Superior temporal gyrus (tissue), 1 donor: ENCODE measurements around the gene COL6A3.
"Not testable (repeated sequence)": the region's sequence is repeated elsewhere in the genome, so short reads cannot be mapped to it uniquely, and the experiment has no call there.

Experiments used
- DNase-seq: peaks from one replicate; pipeline ENCODE4 v3.0.0-alpha.2; 2016; ENCODE audit errors: extremely low spot score

COL6A3 gene

DNA sequence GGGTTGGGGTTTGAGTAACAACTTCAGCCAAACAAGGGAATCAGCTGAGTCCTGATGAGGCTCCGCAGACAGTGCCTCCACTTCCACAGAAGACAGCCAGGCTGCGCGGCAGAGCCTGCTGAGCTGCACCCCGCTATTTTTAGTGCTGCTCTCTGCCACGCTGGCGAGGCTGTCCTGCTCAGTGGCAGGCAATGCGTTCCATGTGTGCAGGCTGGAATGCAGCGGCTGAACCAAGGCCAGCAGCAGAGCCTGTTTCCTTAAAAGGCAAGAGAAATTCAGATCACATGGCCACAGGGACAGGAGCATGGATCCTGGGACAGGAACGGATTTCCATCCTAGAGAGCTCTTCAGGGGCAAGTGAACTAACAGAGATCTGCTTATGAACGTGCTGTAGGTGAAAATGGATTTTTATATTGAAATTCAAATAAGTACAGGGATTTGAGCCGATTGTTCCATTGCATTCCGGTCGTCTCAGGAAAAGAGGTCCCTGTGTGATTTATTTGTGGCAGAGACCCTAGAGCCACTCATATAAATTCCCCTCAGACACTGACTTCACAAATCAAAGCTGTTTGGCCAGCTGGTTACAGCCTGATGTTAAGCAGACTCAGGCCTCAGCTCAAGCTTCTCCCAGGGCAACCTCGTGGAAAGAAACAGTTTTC lies 98.7 kb downstream of the COL6A3 start:
- peak; percentile 69 for DNase-seq

DNA sequence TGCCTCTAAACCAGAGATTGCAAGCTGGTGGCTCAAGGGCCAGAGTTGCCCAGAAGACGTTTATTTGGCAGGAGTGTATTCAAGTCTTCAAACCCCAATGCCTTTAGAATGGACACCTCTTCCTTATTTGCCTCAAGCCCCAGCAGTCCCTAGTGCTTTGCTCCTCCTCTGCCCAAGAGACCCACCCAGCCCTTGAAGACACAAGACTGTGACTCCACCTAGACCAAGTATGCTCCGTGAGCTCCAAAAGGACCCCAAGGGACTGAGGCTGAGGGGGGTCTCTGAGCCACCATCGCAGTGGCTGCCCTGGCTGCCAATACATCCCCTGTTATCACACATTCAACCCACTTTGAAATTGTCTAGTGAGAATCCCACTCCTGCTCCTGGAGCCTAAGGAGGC lies 99.3 kb downstream of the COL6A3 start:
- DNase-seq: no peak

DNA sequence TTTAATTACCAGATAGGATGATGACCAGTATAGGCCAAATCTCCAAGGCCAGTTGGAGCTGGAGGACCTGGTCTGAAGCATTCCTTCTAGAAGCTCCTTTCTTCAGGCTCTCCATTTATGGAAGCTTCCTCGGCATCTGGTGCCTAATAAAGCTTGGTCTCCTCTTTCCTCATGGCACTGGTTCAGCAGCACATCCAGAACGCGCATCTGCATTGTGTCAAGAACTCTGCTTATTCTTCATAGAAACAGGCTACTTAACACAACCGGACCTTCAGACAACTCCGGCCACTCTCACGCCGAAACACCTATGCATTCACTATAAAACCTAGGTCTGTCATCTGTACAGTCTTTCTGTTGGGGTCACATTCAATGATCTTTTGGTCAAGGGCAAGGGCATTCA lies 99.8 kb downstream of the COL6A3 start:
- DNase-seq: no peak

DNA sequence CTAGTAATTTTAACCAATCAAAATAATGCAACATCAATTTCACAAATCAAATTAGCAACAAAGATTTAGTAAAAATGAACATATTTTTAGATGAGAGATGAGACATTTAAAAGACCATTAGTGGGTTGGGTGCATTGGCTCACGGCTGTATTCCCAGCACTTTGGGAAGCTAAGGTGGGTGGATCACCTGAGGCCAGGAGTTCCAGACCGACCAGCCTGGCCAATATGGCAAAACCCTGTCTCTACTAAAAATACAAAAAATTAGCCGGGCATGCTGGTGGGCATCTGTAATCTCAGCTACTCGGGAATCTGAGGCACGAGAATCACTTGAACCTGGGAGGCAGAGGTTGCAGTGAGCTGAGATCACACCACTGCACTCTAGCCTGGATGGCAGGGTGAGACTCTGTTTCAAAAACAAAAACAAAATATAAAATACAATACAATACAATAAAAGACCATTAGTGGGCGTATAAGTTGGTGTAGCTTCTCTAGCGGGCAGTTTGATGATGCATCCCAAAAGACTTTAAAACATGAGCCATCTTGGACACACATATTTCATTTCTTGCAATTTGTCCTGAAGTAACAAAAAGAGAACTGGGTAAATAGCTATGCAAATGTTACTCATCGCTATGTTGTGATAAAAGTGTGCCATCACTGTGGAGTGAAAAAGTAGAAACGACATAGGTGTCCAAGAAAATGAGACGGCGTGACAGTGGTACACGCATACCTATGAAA lies 101.8 kb downstream of the COL6A3 start:
- DNase-seq: no peak

DNA sequence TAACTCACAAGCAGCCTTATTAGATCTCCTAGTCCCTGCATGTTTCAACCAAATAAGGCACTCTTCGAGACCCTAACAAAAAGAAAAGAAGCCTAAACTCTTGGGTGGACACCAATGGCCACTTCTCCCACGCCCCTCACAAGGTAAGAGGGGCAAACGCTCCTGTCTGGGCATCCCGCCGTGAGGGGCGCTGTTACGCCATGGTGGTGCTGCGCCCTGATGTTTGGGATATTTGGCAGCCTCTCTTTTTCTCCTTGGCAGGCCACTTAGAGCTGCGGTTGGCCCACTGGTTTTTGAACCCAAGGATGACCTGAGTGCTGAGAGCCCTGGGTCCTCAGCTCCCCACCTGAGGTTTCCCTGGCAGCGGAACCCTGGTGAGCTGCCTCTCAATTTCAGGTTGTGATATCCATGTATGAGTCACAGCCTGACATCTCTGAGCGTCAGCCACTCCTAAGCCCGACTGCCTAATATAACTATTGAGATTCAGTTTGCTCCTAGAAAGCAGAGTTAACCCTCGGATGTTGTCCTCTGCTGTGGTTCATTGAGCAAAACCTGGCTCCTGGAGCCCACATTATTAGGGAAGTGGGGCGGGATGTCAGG lies 103.3 kb downstream of the COL6A3 start:
- no peak for DNase-seq

DNA sequence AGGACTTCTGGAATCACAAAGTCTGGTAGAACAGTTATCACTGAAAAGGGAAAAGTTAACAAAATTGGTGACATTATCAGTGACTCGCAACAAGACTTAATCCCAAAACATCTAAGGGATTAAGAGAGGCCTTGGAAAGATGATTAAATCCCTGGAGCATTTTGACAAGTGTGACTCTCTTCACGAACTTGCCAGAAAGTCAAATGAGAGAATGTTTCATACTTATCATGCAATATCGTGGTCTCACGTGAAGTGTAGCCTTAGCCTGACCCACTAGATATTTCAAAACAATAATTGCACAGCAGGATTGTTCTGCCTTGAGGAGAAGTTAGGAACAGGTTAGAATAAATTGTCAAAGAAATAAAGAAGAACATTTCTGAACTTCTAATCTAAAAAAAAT lies 104.5 kb downstream of the COL6A3 start:
- DNase-seq: no peak

- DNase-seq: no peak
Measured at GRCh38 chr2:237309011-237309410, 105.0 kb downstream of the COL6A3 start.

- DNase-seq: no peak
Measured at GRCh38 chr2:237307474-237307873, 106.5 kb downstream of the COL6A3 start.

- DNase-seq: no peak
Measured at GRCh38 chr2:237306787-237307170, 107.2 kb downstream of the COL6A3 start.

- DNase-seq: no peak
Measured at GRCh38 chr2:237306083-237306786, 107.7 kb downstream of the COL6A3 start.

DNA sequence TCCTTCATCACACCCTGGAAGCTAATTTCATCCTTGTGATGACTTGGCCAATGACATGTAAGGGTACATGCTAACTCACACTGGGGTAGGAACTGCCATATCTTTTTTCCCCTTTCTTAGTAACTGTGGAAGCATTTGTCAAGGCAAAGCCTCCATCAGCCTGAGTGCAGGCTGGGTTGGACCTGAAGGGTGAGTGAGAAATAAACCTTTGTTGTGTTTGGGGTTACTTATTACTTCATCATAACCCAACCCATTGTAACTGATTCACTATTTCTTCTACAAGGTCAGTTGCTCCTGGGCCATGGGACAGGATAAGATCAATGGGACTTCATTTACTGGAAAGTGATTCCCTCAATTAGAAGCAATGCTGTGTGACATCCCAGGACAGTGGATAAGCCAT lies 108.4 kb downstream of the COL6A3 start:
- DNase-seq: no peak

GRCh38 chr2:237304763-237305514 lies 109.0 kb downstream of the COL6A3 start:
- no peak for DNase-seq

GRCh38 chr2:237303244-237303643 lies 110.7 kb downstream of the COL6A3 start:
- not testable (repeated sequence) for DNase-seq

DNA sequence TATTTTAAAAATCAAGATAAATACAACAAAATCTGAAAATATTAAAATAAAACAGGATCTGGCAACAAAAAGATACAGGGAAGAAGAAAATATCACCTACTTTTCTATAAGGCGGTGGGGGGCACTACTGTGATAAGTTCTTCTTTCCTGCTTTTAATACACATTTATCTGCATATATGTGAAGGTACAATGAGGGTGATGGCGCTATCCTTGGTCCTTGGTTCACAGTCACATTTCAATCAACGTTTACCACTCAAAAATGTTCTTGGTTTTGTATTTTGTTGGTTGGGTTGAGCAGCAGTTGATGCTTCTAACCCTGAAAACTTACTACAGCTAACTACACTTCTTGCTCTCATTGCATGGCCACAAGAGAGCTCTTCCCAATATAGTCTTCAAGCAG lies 112.4 kb downstream of the COL6A3 start:
- no peak for DNase-seq

- no peak for DNase-seq
Measured at GRCh38 chr2:237300739-237301138, 113.2 kb downstream of the COL6A3 start.

DNA sequence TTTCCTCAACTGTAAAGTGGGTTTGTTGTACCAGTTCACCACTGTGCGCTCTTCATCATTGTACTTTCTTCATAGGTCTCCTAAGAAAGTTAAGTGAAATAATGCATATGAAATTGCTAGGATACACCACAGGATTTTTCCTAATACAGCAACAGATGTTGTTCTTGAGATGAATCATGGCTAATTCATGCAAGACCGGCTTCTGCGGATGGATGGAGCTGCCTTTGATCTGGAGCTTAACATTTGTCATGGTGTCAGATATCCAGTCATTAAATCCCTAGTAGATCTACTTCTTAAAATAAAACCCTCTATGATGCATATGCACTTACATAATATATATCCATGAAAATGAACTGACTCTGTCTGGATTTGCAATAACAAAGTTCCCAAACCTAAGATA lies 114.1 kb downstream of the COL6A3 start:
- no peak for DNase-seq

GRCh38 chr2:237298151-237299118 lies 115.5 kb downstream of the COL6A3 start:
- no peak for DNase-seq

DNA sequence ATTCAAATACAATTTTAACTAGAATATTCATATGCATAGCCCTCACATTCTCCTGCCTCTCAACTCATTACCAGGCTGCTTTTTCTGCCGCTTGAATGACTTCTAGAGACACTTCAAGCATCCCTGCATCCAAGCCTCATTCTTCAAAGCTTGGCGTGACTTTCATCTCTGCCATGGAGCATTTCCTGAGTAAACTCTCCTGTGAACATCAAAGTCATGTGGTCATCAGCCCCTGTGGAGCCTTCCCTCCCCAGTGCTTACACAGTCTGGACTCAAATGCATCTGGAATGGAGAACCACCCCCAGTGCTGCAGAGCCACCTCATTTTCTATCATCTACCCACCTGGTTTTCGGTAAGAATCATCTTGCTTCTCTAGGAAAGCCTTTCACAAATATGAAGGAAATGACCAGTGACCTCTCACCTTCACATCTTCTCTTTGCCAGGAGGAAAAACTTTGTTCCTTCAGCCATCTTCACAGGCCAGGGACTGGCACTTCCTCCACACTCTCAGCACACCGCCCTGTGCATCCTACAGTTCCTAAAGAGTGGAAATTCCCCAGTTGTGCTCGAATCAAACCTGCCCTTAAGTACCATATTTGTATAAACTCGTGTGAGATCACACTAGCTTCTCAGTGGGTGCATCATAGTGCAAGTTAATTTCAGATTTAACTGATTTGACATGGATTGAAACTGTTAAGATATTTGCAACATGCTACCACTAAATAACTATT lies 116.4 kb downstream of the COL6A3 start:
- DNase-seq: no peak

DNA sequence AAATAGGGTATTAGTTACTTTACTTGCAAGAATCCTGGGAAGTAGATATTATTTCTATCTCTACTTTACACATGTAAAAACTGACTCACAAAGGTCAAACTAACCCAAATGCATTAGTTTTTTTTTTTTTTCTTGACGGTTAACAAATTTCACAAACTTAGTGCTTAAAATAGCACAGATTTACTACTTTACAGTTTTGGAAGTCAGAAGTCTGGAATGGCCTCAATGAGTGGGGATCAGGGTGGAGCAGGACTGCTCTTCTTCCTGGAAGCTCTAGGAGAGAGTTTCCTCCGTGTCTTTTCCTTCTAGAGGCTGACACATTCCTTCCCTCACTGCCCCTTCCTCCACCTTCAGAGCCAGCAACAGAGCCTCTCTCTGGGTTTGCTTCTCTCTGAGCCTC lies 117.2 kb downstream of the COL6A3 start:
- DNase-seq: no peak

GRCh38 chr2:237295889-237296480 lies 118.0 kb downstream of the COL6A3 start:
- no peak for DNase-seq
